ENCODE results near the gene PHF21A. TPM values are rescaled to one million over a fixed set of nuclear protein-coding genes. Genes with fewer than 3 reads are reported as not detected.
A peak's percentile ranks its signal among the peaks of the same experiment; 100 is the strongest.

The PHF21A gene
- total RNA-seq, 2 donors from 2014 or later: 27.6 to 35.5 TPM

DNA sequence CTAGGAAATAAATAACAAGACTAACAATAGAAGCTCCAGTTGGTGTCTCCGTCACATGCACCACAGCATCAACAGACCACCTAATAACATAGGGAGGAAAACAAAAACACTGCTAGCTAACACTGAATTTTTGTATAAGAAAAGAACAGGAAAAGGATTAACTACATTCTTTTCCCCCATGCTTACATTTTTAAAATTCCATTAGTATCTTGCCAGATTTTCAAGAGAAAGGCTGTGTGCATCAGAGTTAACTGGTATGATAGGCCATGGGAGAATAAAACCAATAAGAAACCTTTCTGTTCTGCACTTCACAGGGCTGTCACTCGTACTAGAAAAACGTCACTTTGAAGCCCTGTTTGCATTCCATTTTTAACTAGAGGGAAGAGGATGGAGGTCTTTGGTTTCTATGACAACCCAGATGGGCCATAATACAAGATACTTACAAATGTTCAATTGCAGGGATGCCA, 119.8 kb downstream of the PHF21A start:
- no peak overlapping the region for H3K4me3 ChIP-seq
- no peaks in the 10 kb centered on the region for H3K27me3 ChIP-seq
- no peaks in the 10 kb centered on the region for H3K9me3 ChIP-seq
- DNase-seq (ENCODE audit: low spot score): no peak
- TF ChIP-seq, protein P1, sequence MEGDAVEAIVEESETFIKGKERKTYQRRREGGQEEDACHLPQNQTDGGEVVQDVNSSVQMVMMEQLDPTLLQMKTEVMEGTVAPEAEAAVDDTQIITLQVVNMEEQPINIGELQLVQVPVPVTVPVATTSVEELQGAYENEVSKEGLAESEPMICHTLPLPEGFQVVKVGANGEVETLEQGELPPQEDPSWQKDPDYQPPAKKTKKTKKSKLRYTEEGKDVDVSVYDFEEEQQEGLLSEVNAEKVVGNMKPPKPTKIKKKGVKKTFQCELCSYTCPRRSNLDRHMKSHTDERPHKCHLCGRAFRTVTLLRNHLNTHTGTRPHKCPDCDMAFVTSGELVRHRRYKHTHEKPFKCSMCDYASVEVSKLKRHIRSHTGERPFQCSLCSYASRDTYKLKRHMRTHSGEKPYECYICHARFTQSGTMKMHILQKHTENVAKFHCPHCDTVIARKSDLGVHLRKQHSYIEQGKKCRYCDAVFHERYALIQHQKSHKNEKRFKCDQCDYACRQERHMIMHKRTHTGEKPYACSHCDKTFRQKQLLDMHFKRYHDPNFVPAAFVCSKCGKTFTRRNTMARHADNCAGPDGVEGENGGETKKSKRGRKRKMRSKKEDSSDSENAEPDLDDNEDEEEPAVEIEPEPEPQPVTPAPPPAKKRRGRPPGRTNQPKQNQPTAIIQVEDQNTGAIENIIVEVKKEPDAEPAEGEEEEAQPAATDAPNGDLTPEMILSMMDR (IDR thresholded peaks at IDR 0.05): no peak
- H3K36me3 ChIP-seq: no peaks in the 10 kb centered on the region
- H3K4me1 ChIP-seq: peaks cover 0 to 17% of the 10 kb centered on the region in 2 donors
- H3K27ac ChIP-seq: no peak overlapping the region

DNA sequence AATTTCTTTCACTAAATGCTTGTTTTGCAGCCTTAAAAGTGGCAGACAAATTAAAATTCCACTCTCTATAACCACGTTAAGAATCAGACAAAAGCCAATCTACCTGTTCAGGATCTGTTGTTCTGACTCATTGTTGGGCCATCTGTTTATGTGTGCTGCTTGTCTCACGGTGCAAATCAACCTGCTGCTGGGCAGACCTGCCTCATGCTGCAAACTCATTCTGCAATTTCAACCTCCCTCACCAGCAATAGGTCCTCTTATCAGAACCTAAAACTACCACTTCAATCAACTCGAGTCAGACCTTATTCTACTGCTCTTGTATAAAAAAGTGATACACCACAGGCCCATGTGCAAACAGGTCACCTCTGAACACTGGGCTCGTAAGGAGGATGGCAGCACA, 123.7 kb downstream of the PHF21A start:
- DNase-seq (ENCODE audit: low spot score): no peak
- Histone ChIP-seq H3K4me3 (no peak overlapping the region), H3K4me1 (peaks cover 0 to 30% of the 10 kb centered on the region in 2 donors), H3K9me3 (no peaks in the 10 kb centered on the region), H3K27ac (no peak overlapping the region), H3K36me3 (no peaks in the 10 kb centered on the region), H3K27me3 (no peaks in the 10 kb centered on the region)
- TF ChIP-seq, protein P1 (IDR thresholded peaks at IDR 0.05): no peak

DNA sequence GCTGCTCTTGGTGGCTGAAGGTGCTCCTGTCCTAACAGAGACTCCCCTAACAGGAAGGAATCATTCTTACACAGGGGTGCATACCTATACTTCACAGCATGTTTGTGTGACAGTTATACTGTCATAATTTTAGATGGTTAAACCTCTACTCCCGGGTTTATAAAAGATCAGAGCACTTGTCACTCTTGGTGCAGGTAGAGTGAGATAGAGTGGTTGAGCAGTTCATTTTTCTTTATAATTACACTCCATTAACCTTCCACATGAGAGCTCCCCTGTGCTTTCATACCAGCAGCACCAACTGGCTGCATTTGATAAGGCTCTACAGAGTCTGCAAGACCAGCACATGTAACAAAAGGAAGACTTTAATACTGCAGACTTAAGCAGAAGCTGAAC, 125.9 kb downstream of the PHF21A start:
- Histone ChIP-seq H3K4me3 (no peak overlapping the region), H3K27ac (no peak overlapping the region), H3K36me3 (no peaks in the 10 kb centered on the region), H3K27me3 (no peaks in the 10 kb centered on the region), H3K4me1 (peaks cover 0 to 21% of the 10 kb centered on the region in 2 donors), H3K9me3 (no peaks in the 10 kb centered on the region)
- DNase-seq (ENCODE audit: low spot score): no peak
- TF ChIP-seq, protein P1 (IDR thresholded peaks at IDR 0.05): no peak

DNA sequence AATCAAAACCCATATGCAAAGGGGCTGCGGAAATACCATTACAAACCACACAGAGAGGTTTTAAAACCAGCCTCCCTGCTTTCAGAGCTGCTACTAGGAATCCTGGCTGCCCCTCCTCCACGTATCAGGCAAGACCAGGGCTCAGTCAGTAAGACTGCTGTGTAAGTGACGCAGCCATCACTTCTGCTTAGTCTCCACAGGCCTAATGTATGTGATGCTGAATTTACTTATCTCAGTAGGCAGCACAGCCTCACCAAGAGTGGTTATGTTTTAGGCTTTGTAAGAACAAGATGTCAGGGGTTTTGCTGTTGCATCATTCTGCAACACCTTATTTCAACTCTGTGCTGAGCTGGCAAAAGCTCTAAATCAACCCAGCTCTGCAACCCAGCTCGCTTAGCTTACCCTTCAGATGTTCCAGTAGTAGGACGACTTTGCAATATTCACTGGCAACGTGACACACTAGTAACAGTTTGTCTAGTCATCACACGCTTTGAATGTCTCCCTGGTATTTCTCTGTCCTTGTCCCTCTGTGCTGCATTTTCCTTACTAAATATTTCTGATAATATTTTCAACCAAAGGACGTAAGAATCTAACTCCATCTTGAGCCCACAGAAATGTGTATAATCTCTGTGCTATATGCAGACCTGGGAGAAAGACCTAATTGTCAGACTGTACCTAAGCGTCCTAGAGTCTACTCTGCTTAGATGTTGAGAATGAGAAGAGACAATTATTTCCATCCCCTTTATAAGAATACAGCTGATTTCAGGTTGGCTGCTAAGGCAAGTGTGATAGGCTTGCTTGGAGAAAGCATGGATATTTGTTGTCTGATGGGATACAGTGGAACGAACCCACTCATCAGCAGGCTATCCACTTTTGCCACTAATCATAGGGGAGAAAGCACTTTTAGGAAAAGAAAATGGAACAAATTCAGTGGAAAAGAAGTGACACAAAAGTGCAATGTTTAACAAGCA, 126.6 kb downstream of the PHF21A start:
- Histone ChIP-seq H3K4me3 (no peak overlapping the region), H3K36me3 (no peaks in the 10 kb centered on the region), H3K27me3 (no peaks in the 10 kb centered on the region), H3K4me1 (peaks cover 0 to 21% of the 10 kb centered on the region in 2 donors), H3K9me3 (no peaks in the 10 kb centered on the region), H3K27ac (no peak overlapping the region)
- TF ChIP-seq, protein P1 (IDR thresholded peaks at IDR 0.05): no peak
- no peak for DNase-seq (ENCODE audit: low spot score)

DNA sequence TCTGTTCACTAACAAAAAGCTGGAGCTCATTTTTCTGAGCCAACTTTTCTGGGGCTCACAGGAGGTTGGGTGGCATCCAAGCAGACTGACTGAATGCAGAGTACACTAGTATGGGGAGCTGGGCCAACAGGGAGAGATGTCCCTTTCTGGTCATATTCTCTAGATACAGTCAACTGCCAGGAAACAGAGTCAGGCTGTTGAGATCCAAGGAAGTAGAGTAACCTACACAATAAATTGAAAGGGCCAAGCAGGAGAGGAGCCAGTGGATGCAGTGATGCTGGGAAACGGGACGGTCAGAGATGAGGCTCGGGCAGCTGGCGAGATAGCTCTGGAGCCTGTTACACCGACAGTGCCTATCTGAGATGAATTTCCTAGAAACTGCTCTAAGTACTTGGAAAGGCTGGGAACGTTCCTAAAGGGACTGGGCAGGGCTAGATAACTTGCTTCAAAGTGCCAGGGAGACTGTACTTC, 127.7 kb downstream of the PHF21A start:
- Histone ChIP-seq H3K4me3 (no peak overlapping the region), H3K9me3 (no peaks in the 10 kb centered on the region), H3K27me3 (no peaks in the 10 kb centered on the region), H3K27ac (peak overlapping the region; percentile 42 to 57), H3K36me3 (no peaks in the 10 kb centered on the region), H3K4me1 (peaks cover 0 to 21% of the 10 kb centered on the region in 2 donors)
- DNase-seq (ENCODE audit: low spot score): no peak
- TF ChIP-seq, protein P1 (IDR thresholded peaks at IDR 0.05): no peak

All from right atrium auricular region (tissue), 2 donors.